A673 (cell line): ENCODE measurements around the gene CARD19. TPM values are rescaled to one million over a fixed set of nuclear protein-coding genes. Genes with fewer than 3 reads are reported as not detected.

Experiments used
- BruUV-seq: library from RNA; stranded (reverse); fragments of 400-500 nt; replicated peaks from 2 replicates; lab custom pipeline; 2021; lab: Mats Ljungman, UMichigan
- CTCF ChIA-PET: fragments of 300-600 bp; sonication (Branson Sonifier 250); formaldehyde crosslinking; loops from one replicate; lab custom pipeline; 2022; ENCODE audit warnings: antibody characterized with exemption; lab: Charles Lee
- POLR2A ChIA-PET: fragments of 300-600 bp; sonication (Branson Sonifier 250); formaldehyde crosslinking; loops from one replicate; lab custom pipeline; 2022; ENCODE audit warnings: antibody characterized with exemption; ENCODE audit not compliant: low non-redundant PET; lab: Charles Lee
- DNase-seq: peaks from one replicate; pipeline ENCODE4 v3.0.0-alpha.2; 2015; ENCODE audit warnings: low spot score
- H3K27ac ChIP-seq: fragments of 200-600 bp; sonication (generic); 2 replicates; pipeline ENCODE4 v1.5.1; 2016; ENCODE audit warnings: mixed run types, low read depth, mild to moderate bottlenecking, mixed read lengths, antibody characterized with exemption, low read length; ENCODE audit not compliant: poor library complexity, severe bottlenecking
- H3K27me3 ChIP-seq: fragments of 200-600 bp; sonication (generic); replicated peaks from 2 replicates; pipeline ENCODE4 v1.6.1; 2017; ENCODE audit warnings: mixed run types, low read depth, mild to moderate bottlenecking, mixed read lengths, antibody characterized with exemption, low read length; ENCODE audit not compliant: insufficient read depth, poor library complexity
- H3K36me3 ChIP-seq: fragments of 200-600 bp; sonication (generic); 2 replicates; pipeline ENCODE4 v1.6.1; 2016; ENCODE audit warnings: mixed run types, mild to moderate bottlenecking, mixed read lengths, antibody characterized with exemption, low read length; ENCODE audit not compliant: insufficient read depth, poor library complexity, severe bottlenecking
- H3K4me1 ChIP-seq: fragments of 200-600 bp; sonication (generic); 2 replicates; pipeline ENCODE4 v1.6.1; 2017; ENCODE audit warnings: mixed run types, mild to moderate bottlenecking, mixed read lengths, antibody characterized with exemption, low read length; ENCODE audit not compliant: insufficient read depth, poor library complexity, severe bottlenecking
- H3K4me3 ChIP-seq: fragments of 200-600 bp; sonication (generic); 2 replicates; pipeline ENCODE4 v1.5.1; 2016; ENCODE audit warnings: low read depth, mixed run types, mild to moderate bottlenecking, mixed read lengths, low read length; ENCODE audit not compliant: poor library complexity, severe bottlenecking
- H3K9me3 ChIP-seq: fragments of 200-600 bp; sonication (generic); 2 replicates; pipeline ENCODE4 v1.6.1; 2016; ENCODE audit warnings: mixed run types, low read depth, mild to moderate bottlenecking, mixed read lengths, antibody characterized with exemption, low read length; ENCODE audit not compliant: poor library complexity, severe bottlenecking
- EZH2 ChIP-seq: fragments of 200-600 bp; sonication (generic); IDR thresholded peaks from 2 replicates; pipeline ENCODE4 v1.6.1; 2017; ENCODE audit warnings: borderline replicate concordance, low read depth, mild to moderate bottlenecking, mixed read lengths, antibody characterized with exemption, low read length; ENCODE audit not compliant: poor library complexity, severe bottlenecking
- intact Hi-C: fragments of 100-400 bp; cut with micrococcal nuclease; formaldehyde crosslinking; loops from one replicate; pipeline ENCODE4 v1.10.0; 2022; ENCODE audit not compliant: unreplicated experiment
- total RNA-seq: library from RNA; stranded (reverse); gene quantifications from 2 replicates; pipeline ENCODE4 v1.2.3, GENCODE V29; 2021
- TF ChIP-seq, protein P1 (sequence below): fragments of 300-800, 200-600 bp; sonication (generic); conservative IDR thresholded peaks from 2 replicates; pipeline ENCODE4 v1.5.1; 2017; ENCODE audit warnings: low read depth, mild to moderate bottlenecking, antibody characterized with exemption, low read length, moderate library complexity, mixed read lengths

Gene CARD19
- total RNA-seq, 1 experiment from 2014 or later: 12.2 TPM

DNA sequence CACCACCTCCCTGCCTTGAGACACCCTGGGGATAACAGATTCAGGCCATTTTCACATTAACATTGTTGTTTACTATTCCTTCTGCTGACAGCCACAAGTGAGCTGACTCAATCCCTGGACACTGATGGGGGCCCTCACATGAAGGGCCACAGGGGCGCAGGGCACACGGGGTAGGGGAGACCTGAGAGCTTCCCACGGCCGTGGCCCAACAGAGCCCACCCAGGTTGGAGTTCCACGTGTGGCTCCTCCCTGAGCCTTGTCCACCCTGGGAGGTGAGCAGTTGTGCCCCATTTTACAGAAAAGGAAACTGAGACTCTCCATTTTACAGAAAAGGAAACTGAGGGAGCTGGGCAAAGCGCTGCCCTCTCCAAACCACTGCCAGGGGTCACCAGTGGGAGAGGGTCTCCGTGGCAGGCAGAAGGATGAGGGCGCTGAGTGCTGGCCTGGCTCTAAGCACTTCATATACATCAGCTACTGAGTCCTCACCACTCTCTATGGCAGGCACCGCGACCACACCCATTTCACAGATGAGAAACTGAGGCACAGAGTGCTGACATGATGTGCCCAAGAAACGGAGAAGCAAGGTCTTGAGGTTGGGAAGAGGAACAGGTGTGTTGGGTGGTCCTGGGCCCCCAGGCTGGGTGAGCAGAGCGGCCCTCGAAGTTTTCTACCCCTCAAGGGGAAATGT lies 35.7 kb downstream of the CARD19 start:
- Histone ChIP-seq H3K36me3 (no peaks in the 10 kb centered on the region), H3K27me3 (no peaks in the 10 kb centered on the region), H3K4me3 (no peak overlapping the region), H3K9me3 (no peaks in the 10 kb centered on the region), H3K27ac (no peak overlapping the region), H3K4me1 (peaks cover 10% of the 10 kb centered on the region)
- no TSS peak for BruUV-seq
- intact Hi-C loops: no loop called here
- DNase-seq: no peak
- ChIA-PET CTCF (no interaction called here), POLR2A (no interaction called here)
- no peak for TF ChIP-seq EZH2
- TF ChIP-seq, protein P1, sequence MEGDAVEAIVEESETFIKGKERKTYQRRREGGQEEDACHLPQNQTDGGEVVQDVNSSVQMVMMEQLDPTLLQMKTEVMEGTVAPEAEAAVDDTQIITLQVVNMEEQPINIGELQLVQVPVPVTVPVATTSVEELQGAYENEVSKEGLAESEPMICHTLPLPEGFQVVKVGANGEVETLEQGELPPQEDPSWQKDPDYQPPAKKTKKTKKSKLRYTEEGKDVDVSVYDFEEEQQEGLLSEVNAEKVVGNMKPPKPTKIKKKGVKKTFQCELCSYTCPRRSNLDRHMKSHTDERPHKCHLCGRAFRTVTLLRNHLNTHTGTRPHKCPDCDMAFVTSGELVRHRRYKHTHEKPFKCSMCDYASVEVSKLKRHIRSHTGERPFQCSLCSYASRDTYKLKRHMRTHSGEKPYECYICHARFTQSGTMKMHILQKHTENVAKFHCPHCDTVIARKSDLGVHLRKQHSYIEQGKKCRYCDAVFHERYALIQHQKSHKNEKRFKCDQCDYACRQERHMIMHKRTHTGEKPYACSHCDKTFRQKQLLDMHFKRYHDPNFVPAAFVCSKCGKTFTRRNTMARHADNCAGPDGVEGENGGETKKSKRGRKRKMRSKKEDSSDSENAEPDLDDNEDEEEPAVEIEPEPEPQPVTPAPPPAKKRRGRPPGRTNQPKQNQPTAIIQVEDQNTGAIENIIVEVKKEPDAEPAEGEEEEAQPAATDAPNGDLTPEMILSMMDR: no peak

DNA sequence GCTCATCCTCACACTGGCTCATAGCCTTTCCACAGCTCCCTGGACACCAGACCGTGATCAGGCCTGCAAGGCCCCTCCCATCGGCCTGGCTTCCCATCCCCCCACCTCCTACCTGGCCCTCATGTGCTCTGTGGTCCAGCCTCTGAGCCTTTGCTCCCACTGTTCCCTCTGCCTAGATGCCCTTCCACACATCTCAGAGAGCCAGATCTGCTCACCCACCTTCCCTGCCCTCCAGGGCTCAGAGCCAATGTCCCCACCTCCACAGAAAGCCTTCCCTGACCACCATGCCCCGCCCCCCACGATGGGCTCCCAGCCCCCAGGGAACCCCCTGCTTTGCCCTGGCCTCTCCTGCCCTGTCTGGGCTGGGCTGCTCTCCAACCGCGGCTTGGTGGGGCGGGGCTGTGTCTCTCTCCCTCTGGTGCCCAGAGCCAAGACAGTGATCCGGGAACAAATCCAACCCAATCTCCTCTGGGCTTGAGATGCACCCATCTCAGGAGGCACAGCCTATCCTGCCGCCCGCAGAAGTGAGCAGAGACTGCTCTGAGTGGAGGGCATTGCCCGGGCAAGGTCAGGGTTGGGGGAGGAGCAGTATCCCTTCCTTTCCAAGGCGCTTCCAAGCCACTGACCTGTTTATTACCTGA lies 36.4 kb downstream of the CARD19 start:
- intact Hi-C loops: no loop called here

DNA sequence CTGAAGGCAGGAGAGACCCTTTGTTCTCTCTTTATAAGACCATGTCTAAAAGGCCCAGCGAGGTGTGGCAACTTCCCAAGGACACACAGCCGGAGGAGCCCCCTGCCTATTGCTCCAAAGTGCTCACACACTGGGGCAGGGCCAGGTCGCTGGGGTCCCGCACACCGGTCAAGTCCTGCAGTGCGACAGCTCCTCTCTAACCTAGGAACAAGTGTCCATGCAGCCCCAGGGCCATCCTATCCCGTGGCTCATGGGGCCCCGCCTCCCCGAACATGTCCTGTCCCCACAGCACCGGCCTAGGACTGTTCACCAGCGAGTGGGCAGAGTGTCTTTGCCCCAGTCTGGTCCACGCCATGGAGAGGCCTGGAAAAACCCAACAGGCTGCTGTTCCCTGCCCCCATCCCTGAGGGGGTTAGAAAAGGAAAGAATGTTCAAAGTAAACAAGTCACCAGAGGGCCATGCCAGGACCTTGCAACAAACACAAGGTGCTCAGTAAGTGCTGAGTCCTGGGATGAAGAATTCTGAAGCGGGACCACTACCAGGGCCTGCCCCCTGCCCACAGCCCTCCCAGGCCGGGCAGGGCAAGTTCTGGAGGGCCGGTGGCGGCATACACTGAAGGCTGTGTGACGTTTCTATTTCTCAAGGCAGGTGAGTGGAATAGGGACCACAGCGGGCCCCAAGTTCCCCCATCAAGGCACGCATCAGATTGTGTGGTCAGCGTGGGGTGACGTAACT lies 37.1 kb downstream of the CARD19 start:
- ChIA-PET POLR2A (no interaction called here), CTCF (no interaction called here)
- DNase-seq: no peak
- TF ChIP-seq, protein P1: no peak
- Histone ChIP-seq H3K4me3 (peak overlapping the region; percentile 86), H3K36me3 (no peaks in the 10 kb centered on the region), H3K4me1 (peaks cover 10% of the 10 kb centered on the region), H3K27me3 (no peaks in the 10 kb centered on the region), H3K27ac (peak overlapping the region; percentile 82), H3K9me3 (no peaks in the 10 kb centered on the region)
- intact Hi-C loops: no loop called here
- no TSS peak for BruUV-seq

More for the DNA sequence above, 36.4 kb downstream of the CARD19 start:
- Histone ChIP-seq H3K4me1 (peaks cover 10% of the 10 kb centered on the region), H3K9me3 (no peaks in the 10 kb centered on the region), H3K4me3 (no peak overlapping the region), H3K36me3 (no peaks in the 10 kb centered on the region), H3K27ac (no peak overlapping the region), H3K27me3 (no peaks in the 10 kb centered on the region)
- POLR2A ChIA-PET: no interaction called here
- no TSS peak for BruUV-seq
- no peak for DNase-seq
- CTCF ChIA-PET: no interaction called here
- TF ChIP-seq, protein P1: no peak
- no peak for TF ChIP-seq EZH2
